IMR-90 (cell line): ENCODE measurements around the gene CXXC4.

Experiments
- BHLHE40 ChIP-seq: fragments of 150-350 bp; IDR thresholded peaks from 2 replicates; pipeline ENCODE4 v1.6.1; 2016; ENCODE audit warnings: mild to moderate bottlenecking, low read depth, low read length
- CEBPB ChIP-seq: IDR thresholded peaks from 2 replicates; pipeline ENCODE4 v1.6.1; 2012; ENCODE audit warnings: low read depth, low read length, improper control_type of control experiment
- ELK1 ChIP-seq: fragments of 150-350 bp; IDR thresholded peaks from 2 replicates; pipeline ENCODE4 v1.6.1; 2016; ENCODE audit warnings: low read depth, mild to moderate bottlenecking, low read length, moderate library complexity, borderline replicate concordance
- FOS ChIP-seq: fragments of 150-350 bp; IDR thresholded peaks from 2 replicates; pipeline ENCODE4 v1.6.1; 2016; ENCODE audit warnings: low read depth, low read length
- MAFK ChIP-seq: IDR thresholded peaks from 2 replicates; pipeline ENCODE4 v1.6.1; 2012; ENCODE audit warnings: low read depth, low read length, improper control_type of control experiment
- MXI1 ChIP-seq: IDR thresholded peaks from 2 replicates; pipeline ENCODE4 v1.6.1; 2012; ENCODE audit warnings: low read depth, mild to moderate bottlenecking, low read length, moderate library complexity, borderline replicate concordance
- NFE2L2 ChIP-seq: fragments of 150-350 bp; IDR thresholded peaks from 2 replicates; pipeline ENCODE4 v1.6.1; 2016; ENCODE audit warnings: low read depth, mild to moderate bottlenecking, low read length
- POLR2A ChIP-seq: IDR thresholded peaks from 2 replicates; pipeline ENCODE4 v1.6.1; 2012; ENCODE audit warnings: mild to moderate bottlenecking, low read depth, low read length
- RAD21 ChIP-seq: IDR thresholded peaks from 2 replicates; pipeline ENCODE4 v1.6.1; 2012; ENCODE audit warnings: low read length, improper control_type of control experiment
- RCOR1 ChIP-seq: IDR thresholded peaks from 2 replicates; pipeline ENCODE4 v1.6.1; 2012; ENCODE audit warnings: mild to moderate bottlenecking, low read length, improper control_type of control experiment; ENCODE audit not compliant: insufficient replicate concordance
- RFX5 ChIP-seq: IDR thresholded peaks from 2 replicates; pipeline ENCODE4 v1.8.0; 2012; ENCODE audit warnings: low read depth, mild to moderate bottlenecking, low read length, moderate library complexity
- SMC3 ChIP-seq: fragments of 150-350 bp; IDR thresholded peaks from 2 replicates; pipeline ENCODE4 v1.6.1; 2016; ENCODE audit warnings: low read depth, mild to moderate bottlenecking, antibody characterized with exemption, low read length, moderate library complexity
- USF2 ChIP-seq: fragments of 150-350 bp; IDR thresholded peaks from 2 replicates; pipeline ENCODE4 v1.6.1; 2017; ENCODE audit warnings: mild to moderate bottlenecking, antibody characterized with exemption, low read length, low read depth
- TF ChIP-seq, protein P1 (sequence below): conservative IDR thresholded peaks from 2 replicates; pipeline ENCODE4 v1.5.1; 2012; ENCODE audit warnings: mild to moderate bottlenecking, low read depth, low read length, improper control_type of control experiment

- TF ChIP-seq, protein P1, sequence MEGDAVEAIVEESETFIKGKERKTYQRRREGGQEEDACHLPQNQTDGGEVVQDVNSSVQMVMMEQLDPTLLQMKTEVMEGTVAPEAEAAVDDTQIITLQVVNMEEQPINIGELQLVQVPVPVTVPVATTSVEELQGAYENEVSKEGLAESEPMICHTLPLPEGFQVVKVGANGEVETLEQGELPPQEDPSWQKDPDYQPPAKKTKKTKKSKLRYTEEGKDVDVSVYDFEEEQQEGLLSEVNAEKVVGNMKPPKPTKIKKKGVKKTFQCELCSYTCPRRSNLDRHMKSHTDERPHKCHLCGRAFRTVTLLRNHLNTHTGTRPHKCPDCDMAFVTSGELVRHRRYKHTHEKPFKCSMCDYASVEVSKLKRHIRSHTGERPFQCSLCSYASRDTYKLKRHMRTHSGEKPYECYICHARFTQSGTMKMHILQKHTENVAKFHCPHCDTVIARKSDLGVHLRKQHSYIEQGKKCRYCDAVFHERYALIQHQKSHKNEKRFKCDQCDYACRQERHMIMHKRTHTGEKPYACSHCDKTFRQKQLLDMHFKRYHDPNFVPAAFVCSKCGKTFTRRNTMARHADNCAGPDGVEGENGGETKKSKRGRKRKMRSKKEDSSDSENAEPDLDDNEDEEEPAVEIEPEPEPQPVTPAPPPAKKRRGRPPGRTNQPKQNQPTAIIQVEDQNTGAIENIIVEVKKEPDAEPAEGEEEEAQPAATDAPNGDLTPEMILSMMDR = no peak
- TF ChIP-seq RFX5 (no peak), USF2 (no peak), SMC3 (no peak), RAD21 (no peak), POLR2A (no peak), ELK1 (no peak), MXI1 (no peak), CEBPB (no peak), RCOR1 (no peak), BHLHE40 (no peak), NFE2L2 (no peak), FOS (no peak), MAFK (no peak)
Measured at GRCh38 chr4:104530426-104530825, 35.7 kb upstream of the CXXC4 start.
